Neural cell (in vitro differentiated cells): ENCODE results near the gene WDR87. TPM values are rescaled to one million over a fixed set of nuclear protein-coding genes. Genes with fewer than 3 reads are reported as not detected.
"Not testable (repeated sequence)": the region's sequence is repeated elsewhere in the genome, so short reads cannot be mapped to it uniquely, and the experiment has no call there.

ENCODE experiments used
- H2AFZ ChIP-seq: fragments of 200-600, 300-800 bp; sonication (generic), shearing (Covaris generic); 2 replicates; pipeline ENCODE4 v1.6.0; 2014; ENCODE audit warnings: low read depth, mild to moderate bottlenecking, antibody characterized with exemption, low read length, moderate library complexity
- H3F3A ChIP-seq: fragments of 200-600 bp; shearing (Covaris generic); 2 replicates; pipeline ENCODE4 v1.6.1; 2016; ENCODE audit warnings: mild to moderate bottlenecking, moderate library complexity, mixed read lengths, antibody characterized with exemption, low read length; ENCODE audit not compliant: insufficient read depth, poor library complexity, severe bottlenecking
- H3K27ac ChIP-seq: fragments of 200-600, 300-800 bp; sonication (generic), shearing (Covaris generic); 2 replicates; pipeline ENCODE4 v1.5.1; 2014; ENCODE audit warnings: mild to moderate bottlenecking, low read length, moderate library complexity
- H3K27me3 ChIP-seq: fragments of 300-800, 200-600 bp; sonication (generic), shearing (Covaris generic); 2 replicates; pipeline ENCODE4 v1.6.0; 2014; ENCODE audit warnings: mild to moderate bottlenecking, low read depth, low read length, moderate library complexity; ENCODE audit not compliant: insufficient read depth
- H3K36me3 ChIP-seq: fragments of 300-800, 200-600 bp; sonication (generic), shearing (Covaris generic); 2 replicates; pipeline ENCODE4 v1.5.1; 2014; ENCODE audit warnings: mild to moderate bottlenecking, antibody characterized with exemption, low read length, moderate library complexity; ENCODE audit not compliant: insufficient read depth
- H3K4me2 ChIP-seq: fragments of 300-800, 200-600 bp; sonication (generic), shearing (Covaris generic); 2 replicates; pipeline ENCODE4 v1.6.0; 2014; ENCODE audit warnings: mild to moderate bottlenecking, low read length
- H3K4me3 ChIP-seq: fragments of 300-800, 200-600 bp; sonication (generic), shearing (Covaris generic); 2 replicates; pipeline ENCODE4 v1.5.1; 2014; ENCODE audit warnings: mild to moderate bottlenecking, low read length, moderate library complexity
- H3K79me2 ChIP-seq: fragments of 200-600 bp; shearing (Covaris generic); replicated peaks from 2 replicates; pipeline ENCODE4 v1.6.0; 2014; ENCODE audit warnings: mild to moderate bottlenecking, low read length, moderate library complexity; ENCODE audit not compliant: insufficient read depth
- H3K9ac ChIP-seq: fragments of 300-800, 200-600 bp; sonication (generic), shearing (Covaris generic); 2 replicates; pipeline ENCODE4 v1.6.1; 2016; ENCODE audit warnings: mild to moderate bottlenecking, low read length, mixed read lengths
- H3K9me2 ChIP-seq: fragments of 200-600 bp; shearing (Covaris generic); 2 replicates; pipeline ENCODE4 v1.6.1; 2016; ENCODE audit warnings: mild to moderate bottlenecking, low read length, mixed read lengths; ENCODE audit not compliant: insufficient read depth
- H3K9me3 ChIP-seq: fragments of 200-600, 300-800 bp; sonication (generic), shearing (Covaris generic); 2 replicates; pipeline ENCODE4 v1.6.1; 2016; ENCODE audit warnings: mild to moderate bottlenecking, mixed run types, low read length, moderate library complexity, mixed read lengths
- H4K20me1 ChIP-seq: fragments of 200-600 bp; shearing (Covaris generic); 2 replicates; pipeline ENCODE4 v1.6.1; 2016; ENCODE audit warnings: mild to moderate bottlenecking, mixed run types; ENCODE audit not compliant: insufficient read depth
- CTCF ChIP-seq: fragments of 450-650 bp; IDR thresholded peaks from 2 replicates; pipeline ENCODE4 v1.5.1; 2014; ENCODE audit warnings: antibody characterized with exemption, mild to moderate bottlenecking, moderate library complexity; ENCODE audit not compliant: poor library complexity, severe bottlenecking
- EP300 ChIP-seq: fragments of 450-650 bp; conservative IDR thresholded peaks from 2 replicates; pipeline ENCODE4 v1.6.1; 2014; ENCODE audit warnings: antibody characterized with exemption, mild to moderate bottlenecking, moderate library complexity; ENCODE audit not compliant: poor library complexity, severe bottlenecking
- EZH2 ChIP-seq: fragments of 200-600, 300-800 bp; shearing (Covaris generic), sonication (generic); IDR thresholded peaks from 2 replicates; pipeline ENCODE4 v1.6.1; 2014; ENCODE audit warnings: antibody characterized with exemption, low read length, borderline replicate concordance, mild to moderate bottlenecking; ENCODE audit not compliant: insufficient read depth, poor library complexity, severe bottlenecking
- MXI1 ChIP-seq: fragments of 450-650 bp; conservative IDR thresholded peaks from 2 replicates; pipeline ENCODE4 v1.6.1; 2014; ENCODE audit warnings: antibody characterized with exemption, mild to moderate bottlenecking; ENCODE audit not compliant: poor library complexity, severe bottlenecking
- POLR2AphosphoS5 ChIP-seq: IDR thresholded peaks from 2 replicates; pipeline ENCODE4 v1.6.1; 2012
- RAD21 ChIP-seq: fragments of 450-650 bp; conservative IDR thresholded peaks from 2 replicates; pipeline ENCODE4 v1.6.1; 2014; ENCODE audit warnings: antibody characterized with exemption, mild to moderate bottlenecking, moderate library complexity
- REST ChIP-seq: IDR thresholded peaks from 2 replicates; pipeline ENCODE4 v1.6.1; 2012; ENCODE audit warnings: borderline replicate concordance
- SMC3 ChIP-seq: fragments of 450-650 bp; conservative IDR thresholded peaks from 2 replicates; pipeline ENCODE4 v1.6.1; 2014; ENCODE audit warnings: antibody characterized with exemption, mild to moderate bottlenecking, moderate library complexity; ENCODE audit not compliant: poor library complexity
- TAF1 ChIP-seq: IDR thresholded peaks from 2 replicates; pipeline ENCODE4 v1.6.1; 2012; ENCODE audit warnings: low read depth
- polyA plus RNA-seq: library from polyadenylated mRNA; depleted of rRNA; stranded (reverse); fragments of >200 nt; gene quantifications from 2 replicates; pipeline ENCODE4 v1.2.3, GENCODE V29; 2014

Gene WDR87
- polyA plus RNA-seq, 1 donor from 2014 or later, result not detected

GRCh38 chr19:37925212-37925611, 18.8 kb upstream of the WDR87 start:
- no peaks in the 10 kb centered on the region for H3K27me3 ChIP-seq
- H3K9me3 ChIP-seq, result no peaks in the 10 kb centered on the region
- H3K4me2 ChIP-seq, result no peak overlapping the region
- no peak overlapping the region for H3K27ac ChIP-seq
- no peak overlapping the region for H3K9ac ChIP-seq
- TF ChIP-seq TAF1 (no peak), POLR2AphosphoS5 (no peak), CTCF (no peak), REST (no peak), SMC3 (no peak)
- no peak overlapping the region for H3K4me3 ChIP-seq
- no peaks in the 10 kb centered on the region for H3K79me2 ChIP-seq
- H2AFZ ChIP-seq, result no peak overlapping the region
- no peaks in the 10 kb centered on the region for H3F3A ChIP-seq
- no peaks in the 10 kb centered on the region for H3K36me3 ChIP-seq
- H4K20me1 ChIP-seq, result no peaks in the 10 kb centered on the region
- H3K9me2 ChIP-seq, result no peaks in the 10 kb centered on the region

GRCh38 chr19:37924573-37924972, 18.2 kb upstream of the WDR87 start:
- H3K4me3 ChIP-seq, result not testable (repeated sequence)

GRCh38 chr19:37920591-37921450, 14.4 kb upstream of the WDR87 start:
- no peaks in the 10 kb centered on the region for H3K36me3 ChIP-seq
- no peak overlapping the region for H3K4me2 ChIP-seq
- no peaks in the 10 kb centered on the region for H4K20me1 ChIP-seq
- no peak overlapping the region for H3K27ac ChIP-seq
- no peak overlapping the region for H2AFZ ChIP-seq
- no peak overlapping the region for H3K9ac ChIP-seq
- no peaks in the 10 kb centered on the region for H3K9me2 ChIP-seq
- no peaks in the 10 kb centered on the region for H3F3A ChIP-seq
- H3K27me3 ChIP-seq, result no peaks in the 10 kb centered on the region
- no peaks in the 10 kb centered on the region for H3K9me3 ChIP-seq
- no peaks in the 10 kb centered on the region for H3K79me2 ChIP-seq
- H3K4me3 ChIP-seq, result no peak overlapping the region
- TF ChIP-seq EP300 (no peak), EZH2 (no peak), CTCF (no peak), SMC3 (no peak), TAF1 (no peak), REST (no peak), RAD21 (no peak), MXI1 (no peak), POLR2AphosphoS5 (no peak)

More at GRCh38 chr19:37924573-37924972, 18.2 kb upstream of the WDR87 start:
- not testable (repeated sequence) for H3K36me3 ChIP-seq, H4K20me1 ChIP-seq, H3K9me3 ChIP-seq, H3F3A ChIP-seq, H3K27me3 ChIP-seq, H3K79me2 ChIP-seq, H3K9me2 ChIP-seq, H2AFZ ChIP-seq, H3K27ac ChIP-seq, H3K4me2 ChIP-seq, H3K9ac ChIP-seq
